CD14-positive monocyte (primary cell): Measurements from ENCODE around the gene GBX1. TPM values are rescaled to one million over a fixed set of nuclear protein-coding genes. Genes with fewer than 3 reads are reported as not detected.
A peak's percentile ranks its signal among the peaks of the same experiment; 100 is the strongest.

Source experiments
- DNase-seq, 3 donors: peaks; one replicate each; pipeline ENCODE4 v3.0.0-alpha.2; 2011 to 2022
- H2AFZ ChIP-seq: 2 replicates; pipeline ENCODE4 v1.6.0; 2012; ENCODE audit warnings: mild to moderate bottlenecking, low read depth, low read length, inconsistent platforms; ENCODE audit not compliant: insufficient read depth, poor library complexity, severe bottlenecking
- H3K27ac ChIP-seq, 2 donors: 1 replicate in 1 of 2; 2 replicates in 1 of 2; pipeline ENCODE4 v1.5.1; 2012 to 2013; ENCODE audit warnings: low read length in 2 of 2, control low read depth in 1 of 2, inconsistent platforms in 1 of 2, low read depth in 1 of 2, mild to moderate bottlenecking in 1 of 2
- H3K27me3 ChIP-seq, 2 donors: one replicate each; pipeline versions ENCODE4 v1.6.0 to v1.6.1; 2011 to 2013; ENCODE audit warnings: low read length in 2 of 2; ENCODE audit not compliant: control insufficient read depth in 2 of 2, insufficient read depth in 2 of 2
- H3K36me3 ChIP-seq, 2 donors: replicated peaks in 1 of 2; 1 replicate in 1 of 2; 2 replicates in 1 of 2; pipeline versions ENCODE4 v1.5.1 to v1.6.1; 2012 to 2013; ENCODE audit warnings: low read length in 2 of 2, control low read depth in 1 of 2, inconsistent platforms in 1 of 2, mild to moderate bottlenecking in 1 of 2; ENCODE audit not compliant: insufficient read depth in 2 of 2, control insufficient read depth in 1 of 2
- H3K4me1 ChIP-seq, 2 donors: 1 replicate in 1 of 2; 2 replicates in 1 of 2; pipeline versions ENCODE4 v1.5.1 to v1.6.1; 2012 to 2013; ENCODE audit warnings: low read length in 2 of 2, control low read depth in 1 of 2, inconsistent platforms in 1 of 2, mild to moderate bottlenecking in 1 of 2, moderate library complexity in 1 of 2; ENCODE audit not compliant: insufficient read depth in 2 of 2, control insufficient read depth in 1 of 2
- H3K4me2 ChIP-seq: replicated peaks from 2 replicates; pipeline ENCODE3; 2012; ENCODE audit warnings: low read length, moderate library complexity, mild to moderate bottlenecking; ENCODE audit not compliant: poor library complexity, severe bottlenecking; ENCODE audit errors: extremely low read depth
- H3K4me3 ChIP-seq, 3 experiments: fragments of 200-600 bp in 1 of 3; sonication (generic) in 1 of 3; replicated peaks in 1 of 3; 1 replicate in 2 of 3; 2 replicates in 1 of 3; pipeline ENCODE4 v1.5.1; 2011 to 2013; ENCODE audit warnings: low read length in 3 of 3, mild to moderate bottlenecking in 3 of 3, control low read depth in 2 of 3, low read depth in 2 of 3, inconsistent platforms in 1 of 3, moderate library complexity in 1 of 3
- H3K79me2 ChIP-seq: 2 replicates; pipeline ENCODE4 v1.6.0; 2012; ENCODE audit warnings: mild to moderate bottlenecking, control low read depth, inconsistent platforms, low read length, moderate library complexity; ENCODE audit not compliant: insufficient read depth
- H3K9ac ChIP-seq: 2 replicates; pipeline ENCODE4 v1.6.0; 2017; ENCODE audit warnings: low read length, mild to moderate bottlenecking; ENCODE audit not compliant: insufficient read depth, poor library complexity, severe bottlenecking
- H3K9me3 ChIP-seq, 2 donors: replicated peaks in 1 of 2; 1 replicate in 1 of 2; 2 replicates in 1 of 2; pipeline versions ENCODE4 v1.5.1 to v1.6.1; 2012 to 2013; ENCODE audit warnings: low read length in 2 of 2, control low read depth in 1 of 2; ENCODE audit not compliant: control insufficient read depth in 1 of 2, insufficient read depth in 1 of 2
- H4K20me1 ChIP-seq: 2 replicates; pipeline ENCODE4 v1.6.0; 2012; ENCODE audit warnings: mild to moderate bottlenecking, low read length, control low read depth, moderate library complexity; ENCODE audit not compliant: insufficient read depth
- H3K27ac Mint-ChIP-seq, 7 donors: one replicate each; pipeline ENCODE4 v1.8.0; 2020; ENCODE audit warnings: mild to moderate bottlenecking in 7 of 7, mixed read lengths in 7 of 7, moderate library complexity in 6 of 7, inconsistent platforms in 2 of 7
- H3K27me3 Mint-ChIP-seq, 3 donors: one replicate each; pipeline ENCODE4 v1.8.0; 2021 to 2022; ENCODE audit warnings: low read depth in 3 of 3, mild to moderate bottlenecking in 3 of 3, mixed read lengths in 3 of 3, moderate library complexity in 3 of 3, inconsistent platforms in 1 of 3
- H3K36me3 Mint-ChIP-seq, 2 donors: one replicate each; pipeline ENCODE4 v1.8.0; 2020; ENCODE audit warnings: mixed read lengths in 2 of 2, inconsistent platforms in 1 of 2, mild to moderate bottlenecking in 1 of 2
- H3K4me1 Mint-ChIP-seq: one replicate; pipeline ENCODE4 v1.8.0; 2020; ENCODE audit warnings: mild to moderate bottlenecking, mixed read lengths
- H3K4me3 Mint-ChIP-seq, 2 donors: one replicate each; pipeline ENCODE4 v1.8.0; 2020; ENCODE audit warnings: mild to moderate bottlenecking in 2 of 2, mixed read lengths in 2 of 2, moderate library complexity in 1 of 2
- H3K9me3 Mint-ChIP-seq, 7 donors: one replicate each; pipeline ENCODE4 v1.8.0; 2020 to 2022; ENCODE audit warnings: mixed read lengths in 7 of 7, mild to moderate bottlenecking in 6 of 7, moderate library complexity in 6 of 7, inconsistent platforms in 2 of 7
- CTCF ChIP-seq: fragments of 200-600 bp; IDR thresholded peaks from one replicate; pipeline ENCODE4 v1.8.0; 2022; ENCODE audit warnings: antibody characterized with exemption, mild to moderate bottlenecking
- WGBS: methylation state at CpG from one replicate; pipeline ENCODE4 v1.1.5; 2013; ENCODE audit warnings: missing lambda C conversion rate; ENCODE audit not compliant: insufficient coverage; 5-methylcytosine and 5-hydroxymethylcytosine counted together
- intact Hi-C, 2 donors: fragments of 100-400 bp; cut with micrococcal nuclease; formaldehyde crosslinking; loops; one replicate each; pipeline versions ENCODE4 v1.15.0 to v1.15.1; 2023
- polyA plus RNA-seq, 3 donors: library from polyadenylated mRNA; depleted of rRNA in 1 of 3; unstranded in 2 of 3; stranded (reverse) in 1 of 3; fragments of 300-500 nt in 2 of 3; fragments of >200 nt in 1 of 3; fragmentation: Illumina TruSeq in 2 of 3; gene quantifications; 1 replicate in 2 of 3; 2 replicates in 1 of 3; pipeline ENCODE4 v1.2.3, GENCODE V29; 2012 to 2021

Gene GBX1
- polyA plus RNA-seq, 3 donors: not detected

GRCh38 chr7:151139071-151139790, 28.3 kb downstream of the GBX1 start:
- 97% methylated on average over 12 of the region's 18 CpGs for WGBS
- Mint-ChIP-seq H3K27ac (peak overlapping the region in 2 of 7 donors; percentile 19 to 35), H3K9me3 (no peaks in the 10 kb centered on the region), H3K36me3 (peaks cover 61 to 68% of the 10 kb centered on the region in 2 donors), H3K27me3 (peaks cover 0 to 3% (median 2%) of the 10 kb centered on the region in 3 donors), H3K4me1 (no peaks in the 10 kb centered on the region), H3K4me3 (no peak overlapping the region)
- Histone ChIP-seq H3K4me3 (no peak overlapping the region), H3K9ac (no peak overlapping the region), H3K36me3 (peaks cover 56 to 78% of the 10 kb centered on the region in 2 donors), H3K4me1 (no peaks in the 10 kb centered on the region), H4K20me1 (peaks cover 4% of the 10 kb centered on the region), H3K27ac (no peak overlapping the region), H3K9me3 (no peaks in the 10 kb centered on the region), H3K79me2 (no peaks in the 10 kb centered on the region), H3K27me3 (no peaks in the 10 kb centered on the region), H3K4me2 (no peak overlapping the region), H2AFZ (no peak overlapping the region)
- DNase-seq: no peak
- intact Hi-C loops: no loop called here
- TF ChIP-seq CTCF: no peak

GRCh38 chr7:151138153-151138851, 29.2 kb downstream of the GBX1 start:
- no peaks in the 10 kb centered on the region for H3K4me1 ChIP-seq
- WGBS: 96% methylated on average over 21 of the region's 30 CpGs
- Mint-ChIP-seq H3K4me3 (no peak overlapping the region), H3K9me3 (no peaks in the 10 kb centered on the region), H3K4me1 (no peaks in the 10 kb centered on the region), H3K36me3 (peaks cover 58 to 63% of the 10 kb centered on the region in 2 donors), H3K27me3 (peaks cover 0 to 3% (median 2%) of the 10 kb centered on the region in 3 donors), H3K27ac (no peak overlapping the region)
- TF ChIP-seq CTCF: no peak
- no peaks in the 10 kb centered on the region for H3K79me2 ChIP-seq
- H4K20me1 ChIP-seq: peaks cover 4% of the 10 kb centered on the region
- H3K4me2 ChIP-seq: no peak overlapping the region
- H3K4me3 ChIP-seq: no peak overlapping the region
- H3K36me3 ChIP-seq: peaks cover 49 to 78% of the 10 kb centered on the region in 2 donors
- intact Hi-C loops: no loop called here
- no peaks in the 10 kb centered on the region for H3K9me3 ChIP-seq
- no peak overlapping the region for H3K27ac ChIP-seq
- H3K9ac ChIP-seq: no peak overlapping the region
- no peaks in the 10 kb centered on the region for H3K27me3 ChIP-seq
- DNase-seq: no peak
- no peak overlapping the region for H2AFZ ChIP-seq
